ENCODE data around the gene ATM.

The ATM gene

GRCh38 chr11:108302121-108302785, 79.4 kb downstream of the ATM start:
- peak; percentile 83 for FAIRE-seq
- no peak for TF ChIP-seq POLR2A (IDR thresholded peaks at IDR 0.05; ENCODE audit: low read depth, low read length)
- no peak for TF ChIP-seq TAF1 (IDR thresholded peaks at IDR 0.05; ENCODE audit: borderline replicate concordance, low read depth, low read length)
- TF ChIP-seq POLR2AphosphoS5 (IDR thresholded peaks at IDR 0.05; ENCODE audit: low read depth, low read length): no peak
- DNase-seq (ENCODE audit: insufficient read length): no peak

- FAIRE-seq: no peak
- TF ChIP-seq POLR2A (IDR thresholded peaks at IDR 0.05; ENCODE audit: low read depth, low read length): no peak
- TF ChIP-seq TAF1 (IDR thresholded peaks at IDR 0.05; ENCODE audit: borderline replicate concordance, low read depth, low read length): no peak
- TF ChIP-seq POLR2AphosphoS5 (IDR thresholded peaks at IDR 0.05; ENCODE audit: low read depth, low read length): no peak
- no peak for DNase-seq (ENCODE audit: insufficient read length)
Observed at GRCh38 chr11:108307751-108308150, 84.9 kb downstream of the ATM start.

- no peak for FAIRE-seq
- TF ChIP-seq POLR2A (IDR thresholded peaks at IDR 0.05; ENCODE audit: low read depth, low read length) (no peak), TAF1 (IDR thresholded peaks at IDR 0.05; ENCODE audit: borderline replicate concordance, low read depth, low read length) (no peak), POLR2AphosphoS5 (IDR thresholded peaks at IDR 0.05; ENCODE audit: low read depth, low read length) (no peak)
- DNase-seq (ENCODE audit: insufficient read length): no peak
Observed at GRCh38 chr11:108313444-108313843, 90.6 kb downstream of the ATM start.

GRCh38 chr11:108316061-108316460, 93.2 kb downstream of the ATM start:
- DNase-seq (ENCODE audit: insufficient read length) (no peak), FAIRE-seq (no peak)
- TF ChIP-seq POLR2A (IDR thresholded peaks at IDR 0.05; ENCODE audit: low read depth, low read length) (no peak), POLR2AphosphoS5 (IDR thresholded peaks at IDR 0.05; ENCODE audit: low read depth, low read length) (no peak), TAF1 (IDR thresholded peaks at IDR 0.05; ENCODE audit: borderline replicate concordance, low read depth, low read length) (no peak)

GRCh38 chr11:108319541-108320145, 96.8 kb downstream of the ATM start:
- DNase-seq (ENCODE audit: insufficient read length) (no peak), FAIRE-seq (no peak)
- TF ChIP-seq POLR2A (IDR thresholded peaks at IDR 0.05; ENCODE audit: low read depth, low read length) (no peak), TAF1 (IDR thresholded peaks at IDR 0.05; ENCODE audit: borderline replicate concordance, low read depth, low read length) (no peak), POLR2AphosphoS5 (IDR thresholded peaks at IDR 0.05; ENCODE audit: low read depth, low read length) (no peak)

GRCh38 chr11:108322666-108323065, 99.8 kb downstream of the ATM start:
- no peak for TF ChIP-seq POLR2AphosphoS5 (IDR thresholded peaks at IDR 0.05; ENCODE audit: low read depth, low read length)
- TF ChIP-seq TAF1 (IDR thresholded peaks at IDR 0.05; ENCODE audit: borderline replicate concordance, low read depth, low read length): no peak
- TF ChIP-seq POLR2A (IDR thresholded peaks at IDR 0.05; ENCODE audit: low read depth, low read length): no peak
- FAIRE-seq (no peak), DNase-seq (ENCODE audit: insufficient read length) (no peak)

- TF ChIP-seq TAF1 (IDR thresholded peaks at IDR 0.05; ENCODE audit: borderline replicate concordance, low read depth, low read length) (no peak), POLR2A (IDR thresholded peaks at IDR 0.05; ENCODE audit: low read depth, low read length) (no peak), POLR2AphosphoS5 (IDR thresholded peaks at IDR 0.05; ENCODE audit: low read depth, low read length) (no peak)
- DNase-seq (ENCODE audit: insufficient read length) (no peak), FAIRE-seq (no peak)
Observed at GRCh38 chr11:108324587-108324986, 101.7 kb downstream of the ATM start.

- DNase-seq (ENCODE audit: insufficient read length): no peak
- TF ChIP-seq POLR2AphosphoS5 (IDR thresholded peaks at IDR 0.05; ENCODE audit: low read depth, low read length): no peak
- peak; percentile 21 for FAIRE-seq
Observed at GRCh38 chr11:108333403-108333899, 110.6 kb downstream of the ATM start.

GRCh38 chr11:108338750-108339149, 115.9 kb downstream of the ATM start:
- no peak for TF ChIP-seq POLR2AphosphoS5 (IDR thresholded peaks at IDR 0.05; ENCODE audit: low read depth, low read length)
- TF ChIP-seq POLR2A (IDR thresholded peaks at IDR 0.05; ENCODE audit: low read depth, low read length): no peak
- no peak for TF ChIP-seq TAF1 (IDR thresholded peaks at IDR 0.05; ENCODE audit: borderline replicate concordance, low read depth, low read length)
- FAIRE-seq (no peak), DNase-seq (ENCODE audit: insufficient read length) (no peak)

GRCh38 chr11:108340973-108341372, 118.1 kb downstream of the ATM start:
- no peak for TF ChIP-seq TAF1 (IDR thresholded peaks at IDR 0.05; ENCODE audit: borderline replicate concordance, low read depth, low read length)
- TF ChIP-seq POLR2AphosphoS5 (IDR thresholded peaks at IDR 0.05; ENCODE audit: low read depth, low read length): no peak
- TF ChIP-seq POLR2A (IDR thresholded peaks at IDR 0.05; ENCODE audit: low read depth, low read length): no peak
- DNase-seq (ENCODE audit: insufficient read length) (no peak), FAIRE-seq (no peak)

GRCh38 chr11:108341654-108342053, 118.8 kb downstream of the ATM start:
- no peak for DNase-seq (ENCODE audit: insufficient read length)
- no peak for FAIRE-seq
- TF ChIP-seq POLR2AphosphoS5 (IDR thresholded peaks at IDR 0.05; ENCODE audit: low read depth, low read length) (no peak), POLR2A (IDR thresholded peaks at IDR 0.05; ENCODE audit: low read depth, low read length) (no peak), TAF1 (IDR thresholded peaks at IDR 0.05; ENCODE audit: borderline replicate concordance, low read depth, low read length) (no peak)

- TF ChIP-seq POLR2A (IDR thresholded peaks at IDR 0.05; ENCODE audit: low read depth, low read length) (no peak), POLR2AphosphoS5 (IDR thresholded peaks at IDR 0.05; ENCODE audit: low read depth, low read length) (no peak), TAF1 (IDR thresholded peaks at IDR 0.05; ENCODE audit: borderline replicate concordance, low read depth, low read length) (no peak)
- DNase-seq (ENCODE audit: insufficient read length) (no peak), FAIRE-seq (peak; percentile 38)
Observed at GRCh38 chr11:108343714-108344113, 120.8 kb downstream of the ATM start.

All from GM12892 (cell line).